Measurements from ENCODE around the gene ZFC3H1.
A peak's percentile ranks its signal among the peaks of the same experiment; 100 is the strongest.

Gene ZFC3H1

GRCh38 chr12:71627438-71628002, 36.1 kb downstream of the ZFC3H1 start:
- no peak for DNase-seq (ENCODE audit: low spot score)

DNA sequence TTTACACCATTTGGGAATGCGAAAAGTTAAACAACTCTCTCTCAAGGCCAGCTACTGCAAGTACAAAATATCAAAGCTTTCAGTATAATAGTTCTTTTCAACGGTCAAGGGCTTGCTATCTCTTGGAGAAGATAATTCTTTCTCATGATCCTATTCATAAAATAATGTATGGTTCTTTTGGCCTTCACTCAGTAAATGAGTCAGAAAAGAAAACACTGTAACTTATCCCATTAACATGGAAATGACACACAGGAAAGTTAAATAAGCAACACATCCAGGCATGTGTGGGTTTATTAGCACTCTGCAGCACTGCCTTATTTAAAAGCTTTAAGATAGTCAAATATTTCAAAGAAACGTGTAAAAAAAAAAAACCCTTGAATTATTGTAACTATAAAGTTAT, 36.9 kb downstream of the ZFC3H1 start:
- DNase-seq (ENCODE audit: low spot score) = no peak

- no peak for DNase-seq (ENCODE audit: low spot score)
Observed at GRCh38 chr12:71626098-71626497, 37.5 kb downstream of the ZFC3H1 start.

GRCh38 chr12:71625476-71625875, 38.2 kb downstream of the ZFC3H1 start:
- no peak for DNase-seq (ENCODE audit: low spot score)

- no peak for DNase-seq (ENCODE audit: low spot score)
Observed at GRCh38 chr12:71621938-71622337, 41.7 kb downstream of the ZFC3H1 start.

DNA sequence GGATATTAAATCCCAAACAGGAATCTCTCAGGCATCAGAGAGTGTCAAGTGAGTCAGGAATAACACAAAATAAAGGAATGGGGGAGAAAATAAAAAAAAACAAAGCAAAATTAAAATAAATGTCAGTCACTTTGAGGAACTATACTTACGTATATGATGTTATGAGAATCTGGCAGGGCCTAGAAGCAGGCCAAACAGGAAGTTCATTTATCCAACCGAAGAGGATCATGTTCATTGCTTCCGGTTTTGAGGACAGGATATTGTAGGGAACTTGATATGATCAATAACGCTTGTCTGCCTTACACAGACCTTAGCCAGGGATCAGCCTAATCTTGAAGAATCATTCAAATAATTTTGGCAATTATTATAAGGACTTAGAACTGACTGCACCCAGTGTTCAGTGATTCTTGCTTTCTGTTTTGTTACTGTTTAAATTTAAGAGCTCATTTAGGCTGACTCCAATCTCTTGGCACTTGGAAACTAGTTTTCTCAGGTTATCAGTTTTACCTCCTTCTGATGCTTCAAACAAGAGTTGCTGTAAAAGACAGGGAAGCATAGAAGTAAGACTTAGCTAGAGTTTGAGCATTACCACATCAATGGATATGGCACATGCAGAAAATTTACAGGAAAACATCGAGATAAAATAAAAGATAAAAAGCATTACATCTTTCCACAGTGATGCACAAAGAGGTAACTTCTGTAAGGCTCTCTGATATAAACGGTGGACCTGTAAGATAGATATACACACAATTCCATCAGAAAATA, 53.4 kb downstream of the ZFC3H1 start:
- no peak for DNase-seq (ENCODE audit: low spot score)

GRCh38 chr12:71607494-71608330, 55.9 kb downstream of the ZFC3H1 start:
- DNase-seq (ENCODE audit: low spot score) = peak; percentile 79

DNA sequence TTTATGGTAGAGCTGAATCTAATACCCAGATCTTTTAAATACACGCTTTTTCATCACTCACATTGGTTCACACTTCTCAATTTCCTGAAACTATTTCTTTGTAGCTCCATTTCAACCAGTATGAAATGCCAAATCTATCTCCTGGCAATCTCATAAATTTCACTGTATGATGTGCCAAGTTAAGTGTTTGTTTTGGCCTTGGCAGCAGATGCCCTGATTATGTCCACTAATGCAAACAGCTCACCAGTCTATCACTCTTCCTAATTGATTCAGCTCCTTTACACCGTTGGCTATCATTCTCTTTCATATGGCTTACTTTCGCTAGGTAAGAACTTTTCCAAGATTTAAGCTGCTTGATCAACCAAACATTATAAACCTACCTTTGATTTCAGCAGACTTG, 58.6 kb downstream of the ZFC3H1 start:
- DNase-seq (ENCODE audit: low spot score) = no peak

DNA sequence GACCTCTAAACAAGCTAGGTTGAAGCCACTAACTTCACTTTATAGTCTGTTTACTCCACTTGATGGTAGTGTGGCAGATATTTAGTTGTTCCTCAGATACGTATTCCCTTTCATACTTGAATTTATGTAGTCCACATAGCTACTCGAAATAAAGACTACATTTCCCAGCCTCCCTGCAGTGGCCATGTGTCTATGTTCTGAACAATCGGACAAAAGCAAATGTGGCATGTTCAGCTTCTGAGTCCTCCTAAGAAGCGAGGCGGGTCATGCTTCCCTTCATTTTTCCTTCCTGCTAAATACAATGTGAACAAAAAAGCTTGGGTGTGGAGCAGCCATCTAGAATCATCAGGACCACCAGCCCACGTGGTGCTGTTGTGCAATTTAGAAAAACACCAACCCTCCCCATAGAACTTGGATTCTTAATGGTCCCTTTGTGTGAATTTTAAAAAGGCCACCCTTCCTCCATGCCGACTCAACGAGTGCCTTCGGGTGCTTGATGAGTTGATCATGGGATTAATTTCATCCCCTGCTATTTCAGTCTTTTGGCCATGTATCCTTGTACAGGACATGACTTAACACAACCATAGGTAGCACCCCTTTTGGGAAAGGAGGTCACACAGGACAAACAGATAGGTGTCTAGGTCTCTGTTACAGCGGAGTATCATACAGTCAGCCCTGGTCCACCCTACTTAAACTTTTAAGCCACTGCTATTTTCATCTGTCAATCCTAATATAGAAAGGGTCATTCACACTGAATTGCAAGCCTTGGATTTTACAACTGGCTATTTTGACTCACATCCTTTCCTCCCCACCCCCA, 60.7 kb downstream of the ZFC3H1 start:
- peak; percentile 19 for DNase-seq (ENCODE audit: low spot score)

- DNase-seq (ENCODE audit: low spot score) = no peak
Observed at GRCh38 chr12:71601546-71601945, 62.1 kb downstream of the ZFC3H1 start.

DNA sequence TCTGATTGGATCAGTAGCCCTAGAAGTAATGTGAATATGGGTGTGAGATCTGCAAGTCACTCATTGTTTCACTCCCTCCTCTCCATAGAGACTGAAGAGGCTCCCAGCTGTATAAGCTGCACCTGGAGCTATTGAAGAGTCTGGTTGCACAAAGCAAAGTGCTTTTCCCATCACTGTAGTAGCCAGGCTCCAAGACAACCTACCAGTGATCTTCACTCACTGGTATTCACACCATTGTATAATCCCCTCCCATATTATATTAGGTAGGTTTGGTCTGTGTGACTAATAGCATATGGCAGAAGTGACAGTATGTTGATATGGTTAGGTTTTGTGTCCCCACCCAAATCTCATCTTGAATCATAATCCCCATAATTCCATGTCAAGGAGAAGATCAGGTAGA, 64.4 kb downstream of the ZFC3H1 start:
- no peak for DNase-seq (ENCODE audit: low spot score)

DNA sequence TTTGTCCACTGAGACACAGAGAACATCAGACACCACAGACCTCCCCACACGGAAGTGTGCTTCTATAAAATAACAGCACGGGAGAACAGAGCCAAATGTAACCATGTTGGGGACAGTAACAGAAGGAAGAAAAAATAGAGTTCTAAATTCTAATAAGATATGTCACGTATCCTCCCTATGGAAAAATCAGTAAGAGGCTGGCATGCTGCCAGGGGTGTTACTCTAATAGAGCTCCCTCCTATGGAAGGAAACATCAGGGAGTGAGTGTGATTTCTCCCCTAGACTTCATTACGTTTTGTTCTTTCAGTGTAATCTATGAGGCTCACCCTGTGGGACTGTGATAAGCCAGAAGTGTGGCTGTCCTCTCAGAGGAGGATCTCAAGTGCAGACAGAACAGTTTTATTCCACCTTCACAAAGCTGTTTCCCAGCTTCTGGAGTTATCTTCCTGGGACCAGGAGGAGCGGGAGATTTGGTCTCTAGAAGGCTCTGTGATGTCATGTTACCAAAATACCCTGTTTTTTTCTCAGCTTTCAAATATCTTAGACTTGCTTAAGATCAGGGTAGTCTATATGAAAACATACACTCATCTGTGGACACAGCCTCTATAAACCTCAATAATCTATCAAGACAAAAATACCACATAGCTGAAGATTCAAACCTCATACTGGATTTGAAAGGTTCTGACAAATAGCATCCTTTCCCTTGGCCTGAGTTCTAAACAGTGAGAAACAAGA, 69.3 kb downstream of the ZFC3H1 start:
- no peak for DNase-seq (ENCODE audit: low spot score)

DNA sequence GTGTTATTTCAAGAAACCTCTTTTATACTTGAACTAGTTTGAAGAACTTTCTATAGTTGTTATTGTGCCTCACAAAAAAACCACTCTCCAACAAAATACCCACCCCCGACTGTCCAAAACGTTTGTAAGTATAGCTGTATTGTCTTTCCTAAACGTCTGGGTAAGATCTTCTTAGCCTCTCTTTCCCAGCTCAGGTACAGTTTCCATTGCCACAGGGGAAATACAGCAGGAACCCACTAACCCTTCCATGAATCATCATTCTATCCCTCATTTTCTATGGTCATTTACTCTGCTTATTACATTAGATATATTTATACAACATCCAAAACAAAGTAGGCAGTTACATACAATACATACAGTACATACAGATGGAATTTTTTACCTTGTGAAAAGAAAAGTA, 70.8 kb downstream of the ZFC3H1 start:
- DNase-seq (ENCODE audit: low spot score) = no peak

DNA sequence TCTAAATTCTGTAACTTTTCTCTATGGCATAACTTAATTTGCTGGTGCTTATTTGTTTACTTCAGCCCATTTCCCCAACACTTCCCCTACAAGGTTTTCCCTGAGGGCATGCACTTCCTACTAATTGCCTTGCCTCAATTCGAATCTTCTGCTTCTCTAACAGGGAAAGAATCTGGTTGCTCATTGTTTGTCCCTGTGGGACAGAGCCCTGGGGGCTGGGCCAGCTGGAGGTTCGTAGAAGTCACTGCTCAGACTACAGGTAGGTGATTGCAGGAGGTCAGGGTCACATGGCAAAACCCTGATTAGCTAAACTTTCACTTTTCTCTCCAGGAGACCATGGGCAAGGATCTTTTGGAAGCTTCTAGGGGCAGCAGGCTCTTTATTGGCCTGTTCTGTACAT, 72.0 kb downstream of the ZFC3H1 start:
- DNase-seq (ENCODE audit: low spot score) = no peak

DNA sequence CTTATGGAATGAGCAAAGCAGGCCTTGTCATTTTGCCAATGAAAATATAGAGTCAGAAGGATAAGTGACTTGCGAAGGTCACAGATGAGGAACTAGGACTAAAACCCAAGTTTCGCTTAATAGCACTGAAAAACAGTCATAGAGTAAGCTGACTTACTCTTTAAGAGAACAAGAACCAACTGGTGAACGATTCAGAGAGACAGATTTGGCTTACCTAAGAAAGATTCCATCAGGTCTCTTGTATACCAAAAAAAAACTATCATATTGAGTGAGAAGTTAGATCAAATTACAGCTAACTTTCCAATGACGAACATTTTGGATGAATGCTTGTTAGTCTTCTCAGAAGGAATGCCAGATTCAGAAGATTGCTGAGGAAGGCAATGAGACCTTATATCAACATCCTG, 74.2 kb downstream of the ZFC3H1 start:
- no peak for DNase-seq (ENCODE audit: low spot score)

DNA sequence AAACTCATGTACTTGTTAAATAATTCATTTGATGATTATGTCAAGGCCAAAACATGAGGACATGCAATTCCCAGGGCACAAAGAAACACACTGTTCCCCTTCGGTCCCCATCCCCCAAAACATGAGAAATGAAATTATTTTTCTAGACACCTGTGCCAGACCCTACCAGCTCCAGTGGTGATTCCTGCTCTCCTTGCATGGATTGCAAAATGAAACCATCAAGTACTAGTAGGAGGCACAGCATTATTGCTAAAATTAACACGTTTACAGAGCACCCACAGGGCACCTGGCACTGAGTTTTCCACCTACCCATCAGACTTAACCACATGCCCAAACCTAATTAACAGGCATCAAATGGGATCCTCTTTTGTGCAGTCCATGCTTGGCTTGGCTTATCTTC, 76.6 kb downstream of the ZFC3H1 start:
- DNase-seq (ENCODE audit: low spot score) = no peak

GRCh38 chr12:71585218-71585617, 78.4 kb downstream of the ZFC3H1 start:
- no peak for DNase-seq (ENCODE audit: low spot score)

- DNase-seq (ENCODE audit: low spot score) = no peak
Observed at GRCh38 chr12:71584356-71584755, 79.3 kb downstream of the ZFC3H1 start.

GRCh38 chr12:71582925-71583324, 80.7 kb downstream of the ZFC3H1 start:
- no peak for DNase-seq (ENCODE audit: low spot score)

- no peak for DNase-seq (ENCODE audit: low spot score)
Observed at GRCh38 chr12:71581206-71581605, 82.4 kb downstream of the ZFC3H1 start.

- DNase-seq (ENCODE audit: low spot score) = no peak
Observed at GRCh38 chr12:71578694-71579258, 84.9 kb downstream of the ZFC3H1 start.

Measured in pons (tissue), 1 donor.